DND-41 (cell line): ENCODE measurements around the gene TAS1R2.
"Not testable (repeated sequence)": the region's sequence is repeated elsewhere in the genome, so short reads cannot be mapped to it uniquely, and the experiment has no call there.

Experiments
- ATAC-seq: fragments of 200-7000 bp; cut with Tn5 transposase; 3 replicates; pipeline ENCODE4 v1.9.1; 2021; ENCODE audit warnings: low read depth; ENCODE audit not compliant: insufficient read depth
- DNase-seq: peaks from one replicate; pipeline ENCODE4 v3.0.0-alpha.2; 2020
- H2AFZ ChIP-seq: 2 replicates; pipeline ENCODE4 v1.6.0; 2012; ENCODE audit warnings: low read depth, low read length
- H3K27ac ChIP-seq: 2 replicates; pipeline ENCODE4 v1.5.1; 2012; ENCODE audit warnings: low read length, inconsistent platforms
- H3K27me3 ChIP-seq: fragments of 200-600 bp; sonication (generic); 2 replicates; pipeline ENCODE4 v1.6.0; 2012; ENCODE audit warnings: low read length, mild to moderate bottlenecking, inconsistent platforms; ENCODE audit not compliant: insufficient read depth, poor library complexity
- H3K36me3 ChIP-seq: 2 replicates; pipeline ENCODE4 v1.5.1; 2012; ENCODE audit warnings: low read length, inconsistent platforms; ENCODE audit not compliant: insufficient read depth
- H3K4me1 ChIP-seq: 2 replicates; pipeline ENCODE4 v1.5.1; 2012; ENCODE audit warnings: mild to moderate bottlenecking, low read length; ENCODE audit not compliant: insufficient read depth
- H3K4me2 ChIP-seq: 2 replicates; pipeline ENCODE4 v1.6.0; 2012; ENCODE audit warnings: mild to moderate bottlenecking, moderate library complexity, low read length, inconsistent platforms; ENCODE audit not compliant: insufficient read depth
- H3K4me3 ChIP-seq, 2 experiments: fragments of 200-600 bp in 1 of 2; shearing (Covaris generic) in 1 of 2; 2 replicates each; pipeline ENCODE4 v1.5.1; 2012 to 2016; ENCODE audit warnings: inconsistent platforms in 2 of 2, low read length in 2 of 2, mild to moderate bottlenecking in 2 of 2, low read depth in 1 of 2, moderate library complexity in 1 of 2
- H3K79me2 ChIP-seq: 2 replicates; pipeline ENCODE4 v1.6.0; 2012; ENCODE audit warnings: low read length, inconsistent platforms; ENCODE audit not compliant: insufficient read depth
- H3K9ac ChIP-seq: 2 replicates; pipeline ENCODE4 v1.6.0; 2012; ENCODE audit warnings: low read depth, mild to moderate bottlenecking, inconsistent platforms, low read length, moderate library complexity
- H3K9me3 ChIP-seq: 2 replicates; pipeline ENCODE4 v1.5.1; 2012; ENCODE audit warnings: low read length, moderate library complexity, mild to moderate bottlenecking, inconsistent platforms; ENCODE audit not compliant: insufficient read depth, severe bottlenecking
- H4K20me1 ChIP-seq: 2 replicates; pipeline ENCODE4 v1.6.0; 2012; ENCODE audit warnings: low read length; ENCODE audit not compliant: insufficient read depth
- CTCF ChIP-seq: IDR thresholded peaks from 2 replicates; pipeline ENCODE4 v1.5.1; 2012; ENCODE audit warnings: borderline replicate concordance, low read length, moderate library complexity, mild to moderate bottlenecking; ENCODE audit not compliant: poor library complexity, severe bottlenecking; ENCODE audit errors: extremely low read depth
- EZH2 ChIP-seq: IDR thresholded peaks from 3 replicates; pipeline ENCODE4 v1.6.1; 2012; ENCODE audit warnings: borderline replicate concordance, low read depth, mild to moderate bottlenecking, moderate library complexity, low read length, inconsistent platforms; ENCODE audit not compliant: severe bottlenecking

Gene TAS1R2

DNA sequence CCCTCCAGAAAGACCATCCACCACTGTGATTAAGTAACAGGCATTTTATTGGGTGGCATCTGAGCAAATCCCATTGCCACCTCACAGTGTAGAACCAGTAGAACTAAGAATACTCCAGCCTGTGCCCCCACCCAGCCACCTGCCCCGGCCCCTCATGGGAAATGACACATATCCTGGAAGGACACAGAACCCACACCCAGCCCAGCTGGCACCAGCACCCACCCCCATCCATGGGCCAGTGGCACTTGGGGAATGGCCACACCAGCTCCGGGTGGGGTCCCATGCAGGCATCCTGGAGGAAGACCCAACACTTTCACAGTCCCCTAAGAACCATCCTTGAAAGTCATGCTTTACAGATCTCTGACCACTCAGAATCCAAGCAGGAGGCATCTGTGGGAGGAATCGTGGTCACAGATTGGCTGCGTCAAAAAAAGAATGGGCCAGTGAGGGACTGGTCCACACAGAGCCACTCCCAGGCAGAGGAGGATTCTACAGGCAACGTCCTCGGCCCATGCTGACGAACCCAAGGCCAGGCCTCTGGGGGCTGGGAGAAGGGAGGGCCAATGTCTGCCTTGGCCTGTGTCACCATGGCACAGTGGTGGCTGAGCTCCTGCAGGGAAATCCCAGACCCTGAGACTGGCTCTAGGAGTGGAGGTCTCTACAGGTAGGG is 12.1 kb upstream of the TAS1R2 start:
- ATAC-seq (no peak), DNase-seq (no peak)
- Histone ChIP-seq H2AFZ (no peak overlapping the region), H3K4me2 (no peak overlapping the region), H3K27me3 (no peaks in the 10 kb centered on the region), H3K9me3 (no peaks in the 10 kb centered on the region), H3K9ac (no peak overlapping the region), H3K36me3 (no peaks in the 10 kb centered on the region), H3K4me3 (no peak overlapping the region), H3K27ac (no peak overlapping the region), H3K4me1 (no peaks in the 10 kb centered on the region), H3K79me2 (no peaks in the 10 kb centered on the region), H4K20me1 (no peaks in the 10 kb centered on the region; the same call in 1 of the 2 replicates)
- TF ChIP-seq CTCF (no peak), EZH2 (no peak)

- TF ChIP-seq EZH2, result no peak
- TF ChIP-seq CTCF, result no peak
- no peak for ATAC-seq
These were observed 11.5 kb upstream of the TAS1R2 start for GRCh38 chr1:18870957-18871356.

GRCh38 chr1:18870595-18870865 is 11.1 kb upstream of the TAS1R2 start:
- not testable (repeated sequence) for H3K9ac ChIP-seq, DNase-seq, H2AFZ ChIP-seq, H4K20me1 ChIP-seq, H3K36me3 ChIP-seq, H3K79me2 ChIP-seq, H3K27me3 ChIP-seq, H3K4me3 ChIP-seq, H3K9me3 ChIP-seq, H3K27ac ChIP-seq, ATAC-seq, H3K4me2 ChIP-seq, H3K4me1 ChIP-seq

More at GRCh38 chr1:18870957-18871356, 11.5 kb upstream of the TAS1R2 start:
- H3K4me2 ChIP-seq, result no peak overlapping the region
- DNase-seq, result no peak
- H3K9me3 ChIP-seq, result no peaks in the 10 kb centered on the region
- H3K79me2 ChIP-seq, result no peaks in the 10 kb centered on the region
- H3K4me1 ChIP-seq, result no peaks in the 10 kb centered on the region
- H2AFZ ChIP-seq, result no peak overlapping the region
- no peaks in the 10 kb centered on the region; the same call in 1 of the 2 replicates for H4K20me1 ChIP-seq
- no peaks in the 10 kb centered on the region for H3K36me3 ChIP-seq
- H3K27me3 ChIP-seq, result no peaks in the 10 kb centered on the region
- H3K9ac ChIP-seq, result no peak overlapping the region
- no peak overlapping the region for H3K4me3 ChIP-seq
- H3K27ac ChIP-seq, result no peak overlapping the region

DNA sequence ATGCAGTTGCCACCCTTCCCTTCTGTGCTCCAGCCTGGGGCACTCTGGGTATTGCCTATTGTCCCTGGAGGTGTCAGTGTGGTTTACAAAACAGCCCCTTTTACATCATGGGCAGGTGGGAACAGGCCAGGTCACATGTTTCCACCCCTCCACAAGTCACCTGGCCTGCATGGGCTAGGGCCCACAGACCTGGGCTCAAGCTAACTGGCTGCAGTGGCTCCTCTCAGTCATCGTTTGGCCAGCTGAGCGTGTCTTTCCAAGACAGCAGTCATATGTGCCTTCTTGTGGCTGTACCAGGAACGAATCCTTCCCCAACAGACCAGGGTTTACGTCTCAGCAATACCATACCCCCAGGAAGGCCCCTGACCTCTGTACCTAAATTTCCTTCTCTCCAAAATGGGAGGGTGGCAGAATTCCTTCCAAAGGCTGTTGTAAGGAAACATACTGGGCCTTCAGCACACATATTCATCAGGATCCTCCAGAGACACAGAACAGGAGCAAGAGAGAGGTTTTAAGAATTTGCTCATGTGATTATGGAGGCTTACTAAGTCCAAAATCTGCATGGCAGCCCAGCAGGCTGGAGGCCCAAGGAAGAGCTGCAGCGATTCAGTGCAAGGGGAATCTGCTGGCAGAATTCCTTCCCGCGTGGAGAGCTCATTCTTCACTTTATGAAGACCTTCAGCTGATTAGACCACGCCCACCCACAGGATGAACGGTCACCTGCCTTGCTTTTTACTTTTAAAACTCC is 10.6 kb upstream of the TAS1R2 start:
- Histone ChIP-seq H3K79me2 (no peaks in the 10 kb centered on the region), H3K4me2 (no peak overlapping the region), H3K4me3 (no peak overlapping the region), H3K9ac (no peak overlapping the region), H4K20me1 (no peaks in the 10 kb centered on the region; the same call in 1 of the 2 replicates), H3K27me3 (no peaks in the 10 kb centered on the region), H3K36me3 (no peaks in the 10 kb centered on the region), H3K4me1 (no peaks in the 10 kb centered on the region), H3K27ac (no peak overlapping the region), H2AFZ (no peak overlapping the region), H3K9me3 (no peaks in the 10 kb centered on the region)
- ATAC-seq, result no peak
- no peak for TF ChIP-seq EZH2
- no peak for TF ChIP-seq CTCF
- no peak for DNase-seq
